ENCODE results near the gene IL31.

- TF ChIP-seq CTCF (conservative IDR thresholded peaks at IDR 0.05; ENCODE audit: low read depth, low read length) (no peak), EZH2 (IDR thresholded peaks at IDR 0.05; ENCODE audit: borderline replicate concordance, low read depth, low read length, poor library complexity, severe bottlenecking) (no peak)
These were observed 9.0 kb upstream of the IL31 start, which contains the start of gene LRRC43 for GRCh38 chr12:122182887-122183587.

Data from A673 (cell line).